B cell (primary cell): ENCODE results near the gene TPP1. TPM values are rescaled to one million over a fixed set of nuclear protein-coding genes. Genes with fewer than 3 reads are reported as not detected.

ENCODE experiments used
- ATAC-seq: fragments of 200-7000 bp; cut with Tn5 transposase; one replicate; pipeline ENCODE4 v1.10.0; 2021; ENCODE audit warnings: low read depth, mild to moderate bottlenecking, moderate number of reproducible peaks, moderate library complexity
- CTCF ChIA-PET: fragments of 350-600 bp; sonication (Branson Sonifier 250); formaldehyde crosslinking; loops from one replicate; lab custom pipeline; 2021; ENCODE audit warnings: antibody characterized with exemption, inconsistent platforms; lab: Charles Lee
- POLR2A ChIA-PET: fragments of 350-600 bp; sonication (Branson Sonifier 250); formaldehyde crosslinking; loops from one replicate; lab custom pipeline; 2021; ENCODE audit warnings: antibody characterized with exemption; lab: Charles Lee
- DNase-seq: peaks from one replicate; pipeline ENCODE4 v3.0.0; 2013
- H2AFZ ChIP-seq: 2 replicates; pipeline ENCODE4 v1.6.1; 2012; ENCODE audit warnings: mild to moderate bottlenecking, low read depth, low read length; ENCODE audit not compliant: insufficient read depth, poor library complexity, severe bottlenecking
- H3K27ac ChIP-seq, 2 donors: 1 replicate in 1 of 2; 2 replicates in 1 of 2; pipeline ENCODE4 v1.5.1; 2012 to 2013; ENCODE audit warnings: low read length in 2 of 2, mild to moderate bottlenecking in 2 of 2, moderate library complexity in 1 of 2
- H3K27me3 ChIP-seq, 4 experiments: fragments of 200-600 bp in 1 of 4; sonication (generic) in 1 of 4; replicated peaks in 1 of 4; 1 replicate in 2 of 4; 2 replicates in 2 of 4; pipeline versions ENCODE4 v1.6.1 to v1.7.0; 2013 to 2016; ENCODE audit warnings: low read length in 3 of 4, mild to moderate bottlenecking in 2 of 4, mixed read lengths in 1 of 4, moderate library complexity in 1 of 4; ENCODE audit not compliant: insufficient read depth in 4 of 4, control insufficient read depth in 3 of 4; ENCODE audit errors: control extremely low read depth in 1 of 4
- H3K36me3 ChIP-seq, 2 experiments: replicated peaks in 1 of 2; 1 replicate in 1 of 2; 2 replicates in 1 of 2; pipeline versions ENCODE4 v1.6.1 to v1.7.1; 2013; ENCODE audit warnings: low read length in 1 of 2; ENCODE audit not compliant: insufficient read depth in 2 of 2, control insufficient read depth in 1 of 2; ENCODE audit errors: control extremely low read depth in 1 of 2, extremely low read depth in 1 of 2
- H3K4me1 ChIP-seq, 2 donors: fragments of 200-600 bp in 1 of 2; sonication (generic) in 1 of 2; 1 replicate in 1 of 2; 2 replicates in 1 of 2; pipeline versions ENCODE4 v1.5.1 to v1.6.1; 2013 to 2017; ENCODE audit warnings: low read length in 2 of 2; ENCODE audit not compliant: control insufficient read depth in 2 of 2, insufficient read depth in 2 of 2
- H3K4me2 ChIP-seq: replicated peaks from 2 replicates; pipeline ENCODE3; 2012; ENCODE audit warnings: mild to moderate bottlenecking, low read depth, low read length; ENCODE audit not compliant: poor library complexity, severe bottlenecking
- H3K4me3 ChIP-seq, 5 experiments: fragments of 200-600 bp in 1 of 5; sonication (generic) in 1 of 5; 1 replicate in 3 of 5; 2 replicates in 2 of 5; pipeline versions ENCODE4 v1.5.1 to v1.7.0; 2011 to 2016; ENCODE audit warnings: low read length in 4 of 5, mild to moderate bottlenecking in 4 of 5, low read depth in 2 of 5, control low read depth in 1 of 5, moderate library complexity in 1 of 5; ENCODE audit not compliant: insufficient read depth in 1 of 5; ENCODE audit errors: control extremely low read depth in 1 of 5, extremely low read depth in 1 of 5
- H3K79me2 ChIP-seq: fragments of 200-600 bp; sonication (generic); one replicate; pipeline ENCODE4 v1.6.0; 2016; ENCODE audit warnings: low read length; ENCODE audit not compliant: control insufficient read depth, insufficient read depth
- H3K9ac ChIP-seq: fragments of 200-600 bp; sonication (generic); 2 replicates; pipeline ENCODE4 v1.6.1; 2017; ENCODE audit warnings: mild to moderate bottlenecking, low read length, moderate library complexity
- H3K9me3 ChIP-seq, 3 donors: one replicate each; pipeline versions ENCODE4 v1.6.1 to v1.7.1; 2013; ENCODE audit warnings: low read length in 2 of 3; ENCODE audit not compliant: control insufficient read depth in 2 of 3, insufficient read depth in 1 of 3; ENCODE audit errors: control extremely low read depth in 1 of 3
- H4K20me1 ChIP-seq: 2 replicates; pipeline ENCODE4 v1.6.0; 2012; ENCODE audit warnings: mild to moderate bottlenecking, low read length; ENCODE audit not compliant: insufficient read depth, control insufficient read depth, poor library complexity, severe bottlenecking
- H3K27ac Mint-ChIP-seq: one replicate; pipeline ENCODE4 v1.8.0; 2021; ENCODE audit warnings: mixed read lengths
- H3K27me3 Mint-ChIP-seq: one replicate; pipeline ENCODE4 v1.8.0; 2021; ENCODE audit warnings: mixed read lengths
- H3K4me1 Mint-ChIP-seq: one replicate; pipeline ENCODE4 v1.8.0; 2021; ENCODE audit warnings: mixed read lengths
- H3K4me3 Mint-ChIP-seq: one replicate; pipeline ENCODE4 v1.8.0; 2021; ENCODE audit warnings: mixed read lengths
- H3K9me3 Mint-ChIP-seq: one replicate; pipeline ENCODE4 v1.8.0; 2022; ENCODE audit warnings: mixed read lengths; ENCODE audit not compliant: insufficient read depth
- EZH2 ChIP-seq: IDR thresholded peaks from 2 replicates; pipeline ENCODE4 v1.6.1; 2012; ENCODE audit warnings: borderline replicate concordance, low read depth, mild to moderate bottlenecking, moderate library complexity, low read length; ENCODE audit not compliant: insufficient read depth, poor library complexity, severe bottlenecking
- WGBS: methylation state at CpG from one replicate; pipeline ENCODE4 v1.1.5; 2013; ENCODE audit warnings: missing lambda C conversion rate; ENCODE audit not compliant: insufficient coverage; 5-methylcytosine and 5-hydroxymethylcytosine counted together
- intact Hi-C: fragments of 100-400 bp; cut with micrococcal nuclease; formaldehyde crosslinking; loops from one replicate; pipeline ENCODE4 v1.10.0; 2022
- polyA plus RNA-seq: library from polyadenylated mRNA; depleted of rRNA; stranded (reverse); fragments of >200 nt; gene quantifications from 2 replicates; pipeline ENCODE4 v1.2.3, GENCODE V29; 2012
- total RNA-seq, 2 donors: library from RNA; stranded (reverse); fragments of 120-200 nt in 1 of 2; gene quantifications; 1 replicate in 1 of 2; 2 replicates in 1 of 2; pipeline versions ENCODE4 v1.2.3 to v1.2.4, GENCODE V29; 2013 to 2022
- TF ChIP-seq, protein P1 (sequence below): fragments of 200-600 bp; IDR thresholded peaks from one replicate; pipeline ENCODE4 v1.8.0; 2022; ENCODE audit warnings: antibody characterized with exemption, mild to moderate bottlenecking

Gene TPP1
- total and polyA plus RNA-seq, 2 donors (not counting 1 experiment from before 2014, with no cell fraction given): 133 to 191 TPM

DNA sequence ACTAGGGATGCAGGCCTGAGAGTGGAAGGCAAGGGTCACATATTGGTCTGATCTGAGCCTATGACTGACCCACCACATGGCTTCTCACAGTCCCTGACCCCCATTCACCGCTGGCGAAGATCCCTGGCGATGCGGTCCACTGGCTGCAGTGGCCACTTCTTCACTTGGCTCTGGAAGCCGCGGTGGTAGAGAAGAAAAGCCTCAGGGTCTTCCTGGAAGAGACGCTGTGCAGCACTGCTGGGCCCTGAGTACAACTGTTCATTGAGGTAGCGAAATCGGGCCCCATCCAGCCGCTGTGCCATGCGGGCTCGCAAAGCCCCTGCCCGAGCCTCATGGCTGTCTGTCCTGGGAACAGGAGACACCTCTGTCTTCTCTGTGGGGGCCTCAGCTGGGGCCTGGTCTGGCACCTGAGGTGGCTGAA is 18.2 kb downstream of the TPP1 start:
- no peaks in the 10 kb centered on the region for H3K27me3 Mint-ChIP-seq
- H3K4me1 ChIP-seq: peaks cover 32 to 35% of the 10 kb centered on the region in 2 donors
- H3K4me3 Mint-ChIP-seq: no peak overlapping the region
- H3K4me3 ChIP-seq: no peak overlapping the region
- CTCF ChIA-PET: interaction anchor here (1.2 kb wide), 1 partner anchor 26 kb away, joined by 3 read pairs; no protein-coding TSS in a partner anchor
- no peaks in the 10 kb centered on the region for H3K27me3 ChIP-seq
- H4K20me1 ChIP-seq: peaks cover 38% of the 10 kb centered on the region
- ATAC-seq (no peak), DNase-seq (no peak)
- POLR2A ChIA-PET: no interaction called here
- no peak overlapping the region for H3K27ac Mint-ChIP-seq
- intact Hi-C loops: loop anchor here (5.0 kb wide), 3 partner anchors 69 to 369 kb away; partner anchors contain the start of gene FHIP1B
- TF ChIP-seq, protein P1, sequence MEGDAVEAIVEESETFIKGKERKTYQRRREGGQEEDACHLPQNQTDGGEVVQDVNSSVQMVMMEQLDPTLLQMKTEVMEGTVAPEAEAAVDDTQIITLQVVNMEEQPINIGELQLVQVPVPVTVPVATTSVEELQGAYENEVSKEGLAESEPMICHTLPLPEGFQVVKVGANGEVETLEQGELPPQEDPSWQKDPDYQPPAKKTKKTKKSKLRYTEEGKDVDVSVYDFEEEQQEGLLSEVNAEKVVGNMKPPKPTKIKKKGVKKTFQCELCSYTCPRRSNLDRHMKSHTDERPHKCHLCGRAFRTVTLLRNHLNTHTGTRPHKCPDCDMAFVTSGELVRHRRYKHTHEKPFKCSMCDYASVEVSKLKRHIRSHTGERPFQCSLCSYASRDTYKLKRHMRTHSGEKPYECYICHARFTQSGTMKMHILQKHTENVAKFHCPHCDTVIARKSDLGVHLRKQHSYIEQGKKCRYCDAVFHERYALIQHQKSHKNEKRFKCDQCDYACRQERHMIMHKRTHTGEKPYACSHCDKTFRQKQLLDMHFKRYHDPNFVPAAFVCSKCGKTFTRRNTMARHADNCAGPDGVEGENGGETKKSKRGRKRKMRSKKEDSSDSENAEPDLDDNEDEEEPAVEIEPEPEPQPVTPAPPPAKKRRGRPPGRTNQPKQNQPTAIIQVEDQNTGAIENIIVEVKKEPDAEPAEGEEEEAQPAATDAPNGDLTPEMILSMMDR: no peak
- no peak for TF ChIP-seq EZH2
- H3K79me2 ChIP-seq: peaks cover 77% of the 10 kb centered on the region
- no peaks in the 10 kb centered on the region for H3K9me3 ChIP-seq
- H3K27ac ChIP-seq: no peak overlapping the region
- WGBS: 99% methylated on average over 13 of the region's 13 CpGs
- no peak overlapping the region for H3K4me2 ChIP-seq
- no peak overlapping the region for H3K9ac ChIP-seq
- H3K9me3 Mint-ChIP-seq: no peaks in the 10 kb centered on the region
- no peak overlapping the region for H2AFZ ChIP-seq
- H3K36me3 ChIP-seq: peaks cover 0 to 49% of the 10 kb centered on the region in 2 experiments
- peaks cover 24% of the 10 kb centered on the region for H3K4me1 Mint-ChIP-seq

DNA sequence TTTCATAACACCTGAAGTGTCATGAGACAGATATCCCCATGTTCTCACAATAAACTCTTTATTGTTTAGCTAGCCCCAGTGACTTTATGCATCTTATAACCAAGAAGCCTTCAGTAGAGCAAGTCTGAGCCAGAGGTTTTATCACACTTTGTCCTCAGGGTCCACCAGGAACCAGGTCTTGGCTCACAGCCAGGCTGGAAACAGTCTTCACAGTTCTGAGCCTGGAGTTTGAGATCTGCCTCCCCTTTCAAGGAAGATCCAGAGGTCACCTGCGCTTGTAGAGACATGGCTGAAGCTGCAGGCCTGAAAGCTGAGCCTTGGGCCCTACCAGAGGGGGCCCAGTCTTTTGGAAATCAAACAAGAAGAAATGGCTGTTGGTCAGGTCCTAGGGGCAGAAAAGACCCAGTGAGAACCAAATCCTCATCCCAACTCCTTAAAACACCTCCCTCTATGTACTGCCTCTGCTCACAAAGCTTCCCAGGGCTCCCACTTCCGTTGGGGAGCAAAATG is 19.3 kb downstream of the TPP1 start:
- no peak overlapping the region for H3K27ac Mint-ChIP-seq
- Histone ChIP-seq H3K9me3 (no peaks in the 10 kb centered on the region), H3K27me3 (no peaks in the 10 kb centered on the region), H3K4me1 (peaks cover 21 to 24% of the 10 kb centered on the region in 2 donors), H3K27ac (no peak overlapping the region), H3K4me2 (no peak overlapping the region), H3K4me3 (no peak overlapping the region), H4K20me1 (peaks cover 38% of the 10 kb centered on the region), H2AFZ (no peak overlapping the region), H3K36me3 (peaks cover 0 to 53% of the 10 kb centered on the region in 2 experiments), H3K79me2 (peaks cover 66% of the 10 kb centered on the region), H3K9ac (no peak overlapping the region)
- ChIA-PET POLR2A (no interaction called here), CTCF (no interaction called here)
- no peaks in the 10 kb centered on the region for H3K27me3 Mint-ChIP-seq
- H3K9me3 Mint-ChIP-seq: no peaks in the 10 kb centered on the region
- DNase-seq (no peak), ATAC-seq (no peak)
- intact Hi-C loops: loop anchor here (5.0 kb wide), 3 partner anchors 68 to 368 kb away; partner anchors contain the start of gene FHIP1B
- H3K4me1 Mint-ChIP-seq: peaks cover 22% of the 10 kb centered on the region
- TF ChIP-seq EZH2: no peak
- TF ChIP-seq, protein P1: no peak
- 100% methylated on average over 2 of the region's 2 CpGs for WGBS
- no peak overlapping the region for H3K4me3 Mint-ChIP-seq
